Thyroid gland (tissue), 4 donors: Measurements from ENCODE around the gene RAB4B.

Source experiments
- POLR2A ChIP-seq, 2 donors: fragments of 450-650 bp; IDR thresholded peaks; one replicate each; pipeline ENCODE4 v1.6.1; 2017; ENCODE audit warnings: antibody characterized with exemption in 2 of 2, mild to moderate bottlenecking in 2 of 2, moderate library complexity in 1 of 2
- TF ChIP-seq, protein P1 (sequence below), 6 experiments: fragments of 200-600 bp in 3 of 6; fragments of 450-650 bp in 3 of 6; sonication (generic) in 3 of 6; IDR thresholded peaks; one replicate each; pipeline ENCODE4 v1.5.1; 2016 to 2019; ENCODE audit warnings: antibody characterized with exemption in 6 of 6, mild to moderate bottlenecking in 2 of 6, inconsistent platforms in 1 of 6, moderate library complexity in 1 of 6

DNA sequence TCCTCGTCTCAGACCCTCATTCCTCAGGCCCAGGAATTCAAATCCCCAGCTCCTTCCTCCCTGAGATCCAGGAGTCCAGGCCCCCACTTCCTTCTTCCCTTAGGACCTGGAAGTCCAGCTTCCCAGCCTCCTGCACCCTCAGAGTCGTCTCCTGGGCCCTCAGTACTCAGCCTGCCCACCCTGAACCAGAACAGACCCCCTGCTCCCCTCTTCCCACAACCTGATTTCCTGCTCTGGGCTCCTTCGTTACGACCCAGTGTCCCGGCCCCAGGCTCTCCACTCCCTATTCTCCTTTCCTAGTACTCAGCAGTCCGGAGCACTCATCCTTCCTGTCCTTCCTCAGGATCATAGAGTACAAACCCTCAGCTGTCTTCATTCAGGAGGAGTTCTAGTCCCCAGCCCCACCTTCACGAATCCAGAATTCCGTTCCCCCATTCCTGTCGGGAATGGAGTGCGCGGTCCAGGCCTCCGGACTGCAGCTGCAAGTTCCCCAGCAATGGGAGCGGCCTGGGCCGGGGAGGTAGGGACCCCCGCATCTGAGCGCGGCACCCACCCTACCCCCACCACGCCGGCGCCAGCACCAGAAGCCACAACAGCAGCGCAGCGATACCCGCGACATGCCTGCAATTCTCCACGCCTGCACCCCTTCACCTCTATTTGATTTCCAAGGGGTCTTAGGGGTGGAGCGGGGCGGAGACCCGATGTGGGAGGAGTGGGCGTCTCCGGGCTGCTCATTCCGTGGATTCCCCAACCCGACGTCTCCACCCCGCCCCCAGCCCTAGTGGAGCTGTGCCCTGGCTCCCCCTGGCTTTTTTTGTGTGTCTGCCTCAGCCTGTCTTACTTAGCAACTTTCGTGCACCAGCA lies 33.7 kb downstream of the RAB4B start:
- TF ChIP-seq, protein P1, sequence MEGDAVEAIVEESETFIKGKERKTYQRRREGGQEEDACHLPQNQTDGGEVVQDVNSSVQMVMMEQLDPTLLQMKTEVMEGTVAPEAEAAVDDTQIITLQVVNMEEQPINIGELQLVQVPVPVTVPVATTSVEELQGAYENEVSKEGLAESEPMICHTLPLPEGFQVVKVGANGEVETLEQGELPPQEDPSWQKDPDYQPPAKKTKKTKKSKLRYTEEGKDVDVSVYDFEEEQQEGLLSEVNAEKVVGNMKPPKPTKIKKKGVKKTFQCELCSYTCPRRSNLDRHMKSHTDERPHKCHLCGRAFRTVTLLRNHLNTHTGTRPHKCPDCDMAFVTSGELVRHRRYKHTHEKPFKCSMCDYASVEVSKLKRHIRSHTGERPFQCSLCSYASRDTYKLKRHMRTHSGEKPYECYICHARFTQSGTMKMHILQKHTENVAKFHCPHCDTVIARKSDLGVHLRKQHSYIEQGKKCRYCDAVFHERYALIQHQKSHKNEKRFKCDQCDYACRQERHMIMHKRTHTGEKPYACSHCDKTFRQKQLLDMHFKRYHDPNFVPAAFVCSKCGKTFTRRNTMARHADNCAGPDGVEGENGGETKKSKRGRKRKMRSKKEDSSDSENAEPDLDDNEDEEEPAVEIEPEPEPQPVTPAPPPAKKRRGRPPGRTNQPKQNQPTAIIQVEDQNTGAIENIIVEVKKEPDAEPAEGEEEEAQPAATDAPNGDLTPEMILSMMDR (IDR thresholded peaks at IDR 0.05) = no peak
- TF ChIP-seq POLR2A (IDR thresholded peaks at IDR 0.05) = no peak
